Forelimb muscle (tissue), 1 donor: ENCODE results near the gene GAK. TPM values are rescaled to one million over a fixed set of nuclear protein-coding genes. Genes with fewer than 3 reads are reported as not detected.
"Not testable (repeated sequence)": the region's sequence is repeated elsewhere in the genome, so short reads cannot be mapped to it uniquely, and the experiment has no call there.

ENCODE experiments used
- DNase-seq: peaks from one replicate; pipeline ENCODE4 v3.0.0-alpha.2; 2013; ENCODE audit warnings: low read depth
- polyA plus RNA-seq: library from polyadenylated mRNA; unstranded; fragments of 120-200 nt; gene quantifications from one replicate; pipeline ENCODE4 v1.2.1, GENCODE V29; 2013; ENCODE audit not compliant: insufficient read length

The GAK gene
- polyA plus RNA-seq, 1 donor = 34.6 TPM

DNA sequence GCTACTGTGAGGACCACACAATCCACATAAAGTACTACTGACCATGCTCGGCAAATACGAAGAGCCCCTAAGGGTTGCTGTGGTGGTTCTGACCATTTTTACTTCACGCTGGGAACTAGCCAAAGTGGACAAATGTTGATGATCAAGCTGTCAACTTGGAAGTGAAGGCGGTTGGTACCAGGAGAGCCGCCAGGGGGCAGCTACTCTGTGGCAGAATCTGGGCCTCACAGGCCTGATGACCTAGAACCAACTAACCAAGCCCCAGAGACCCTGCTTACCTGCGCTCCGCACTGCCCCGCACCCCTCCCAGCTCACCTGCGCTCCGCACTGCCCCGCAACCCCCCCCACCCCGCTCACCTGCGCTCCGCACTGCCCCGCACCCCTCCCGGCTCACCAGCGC is 5.6 kb downstream of the GAK start:
- DNase-seq = no peak

DNA sequence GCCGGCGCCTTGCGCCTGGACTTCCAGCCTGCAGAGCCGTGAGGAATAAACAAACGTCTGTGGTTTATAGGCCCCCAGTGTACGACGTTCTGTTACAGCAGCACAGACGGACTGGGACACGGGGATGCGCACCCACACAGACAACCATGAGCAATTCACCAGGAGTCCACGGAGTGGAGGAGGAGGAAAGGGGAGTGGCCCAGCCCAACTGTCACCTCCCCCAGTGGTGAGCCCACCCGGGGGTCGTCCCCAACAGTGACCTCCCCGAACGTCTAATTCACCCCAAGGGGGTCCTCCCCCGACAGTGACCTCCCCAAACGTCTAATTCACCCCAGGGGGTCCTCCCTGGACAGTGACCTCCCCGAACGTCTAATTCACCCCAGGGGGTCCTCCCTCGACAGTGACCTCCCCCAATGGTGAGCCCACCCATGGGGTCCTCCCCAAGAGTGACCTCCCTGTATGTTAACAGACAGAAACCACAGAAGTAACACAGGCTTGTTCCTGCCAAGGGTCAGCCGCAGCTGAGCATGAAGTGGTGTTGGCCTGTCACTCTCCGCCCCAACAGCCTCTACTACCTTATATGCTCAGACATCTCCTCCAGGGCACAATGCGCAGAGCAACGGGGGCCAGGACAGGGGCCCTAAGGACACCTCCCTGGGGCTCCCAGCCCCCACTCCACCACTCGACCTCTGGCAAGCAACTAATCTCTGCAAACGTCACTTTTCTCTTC is 6.2 kb downstream of the GAK start:
- DNase-seq = no peak

DNA sequence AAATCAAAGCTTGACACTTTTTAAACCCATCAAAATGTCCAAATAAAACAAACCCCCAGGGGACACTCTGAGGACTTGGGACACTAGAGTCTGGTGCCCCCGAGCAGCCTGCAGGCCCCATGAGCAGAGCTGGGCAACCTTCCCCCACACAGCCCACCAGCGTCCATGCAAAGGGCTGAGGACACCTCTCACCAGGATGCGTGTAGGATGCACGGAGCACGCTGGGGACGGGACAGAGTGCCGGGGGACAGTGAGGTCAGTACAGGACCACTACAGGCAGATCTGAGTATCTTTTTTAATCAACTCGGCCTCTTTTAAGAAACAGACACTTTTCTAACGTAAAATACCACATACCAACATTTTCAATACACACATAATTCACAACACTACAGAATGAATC is 6.9 kb downstream of the GAK start:
- DNase-seq = no peak

DNA sequence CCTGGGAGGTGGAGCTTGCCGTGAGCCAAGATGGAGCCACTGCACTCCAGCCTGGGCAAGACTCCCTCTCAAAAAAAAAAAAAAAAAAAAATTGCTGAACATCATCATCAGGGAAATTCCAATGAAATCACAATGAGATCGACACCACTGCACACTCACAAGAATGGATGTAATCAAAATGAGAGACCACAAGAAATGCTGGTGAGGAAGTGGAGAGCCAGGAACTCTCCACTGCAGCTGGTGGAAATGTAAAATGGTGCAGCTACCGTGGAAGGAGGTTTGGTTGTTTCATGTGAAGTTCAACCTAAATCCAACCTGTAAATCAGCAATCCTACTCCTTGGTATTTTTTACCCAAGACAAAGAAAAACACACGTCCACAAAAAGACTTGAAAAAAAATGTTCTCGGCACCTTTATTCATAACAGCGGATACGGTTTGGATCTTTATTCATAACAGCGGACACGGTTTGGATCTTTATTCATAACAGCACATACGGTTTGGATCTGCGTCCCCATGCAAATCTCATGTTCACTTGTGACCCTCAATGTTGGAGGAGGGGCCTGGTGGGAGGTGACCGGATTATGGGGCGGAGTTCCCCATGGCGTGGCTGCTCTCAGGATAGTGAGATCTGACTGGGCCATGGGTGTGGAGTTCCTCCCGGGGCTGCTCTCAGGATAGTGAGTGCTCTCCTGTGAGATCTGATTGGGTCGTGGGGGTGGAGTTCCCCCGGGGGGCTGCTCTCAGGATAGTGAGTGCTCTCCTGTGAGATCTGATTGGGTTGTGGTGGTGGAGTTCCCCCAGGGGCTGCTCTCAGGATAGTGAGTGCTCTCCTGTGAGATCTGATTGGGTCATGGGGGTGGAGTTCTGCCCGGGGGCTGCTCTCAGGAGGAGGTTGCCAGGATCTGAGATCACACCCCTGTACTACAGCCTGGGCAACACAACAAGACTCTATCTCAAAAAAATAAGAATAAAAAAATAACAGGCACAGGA is 7.7 kb downstream of the GAK start:
- DNase-seq = no peak

DNA sequence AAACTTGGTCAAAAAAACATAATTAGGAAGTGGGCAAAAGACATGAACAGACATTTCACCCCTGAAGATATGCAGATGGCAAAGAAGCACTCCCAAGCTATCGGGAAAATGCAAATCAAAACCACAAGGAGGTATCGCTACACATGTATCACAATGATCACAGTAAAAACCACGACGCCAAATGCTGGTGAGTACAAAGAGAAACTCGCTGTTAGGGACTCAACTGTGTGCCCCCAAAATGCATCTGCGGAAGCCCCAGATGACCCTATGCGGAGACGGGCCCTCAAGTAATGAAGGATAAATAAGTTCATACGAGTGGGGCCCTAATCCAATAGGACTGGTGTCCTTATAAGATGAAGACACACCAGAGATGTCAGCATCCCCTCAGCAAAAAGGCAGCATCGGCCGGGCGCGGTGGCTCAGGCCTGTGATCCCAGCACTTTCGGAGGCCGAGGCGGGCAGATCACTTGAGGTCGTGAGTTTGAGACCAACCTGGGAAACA is 10.2 kb downstream of the GAK start:
- no peak for DNase-seq

DNA sequence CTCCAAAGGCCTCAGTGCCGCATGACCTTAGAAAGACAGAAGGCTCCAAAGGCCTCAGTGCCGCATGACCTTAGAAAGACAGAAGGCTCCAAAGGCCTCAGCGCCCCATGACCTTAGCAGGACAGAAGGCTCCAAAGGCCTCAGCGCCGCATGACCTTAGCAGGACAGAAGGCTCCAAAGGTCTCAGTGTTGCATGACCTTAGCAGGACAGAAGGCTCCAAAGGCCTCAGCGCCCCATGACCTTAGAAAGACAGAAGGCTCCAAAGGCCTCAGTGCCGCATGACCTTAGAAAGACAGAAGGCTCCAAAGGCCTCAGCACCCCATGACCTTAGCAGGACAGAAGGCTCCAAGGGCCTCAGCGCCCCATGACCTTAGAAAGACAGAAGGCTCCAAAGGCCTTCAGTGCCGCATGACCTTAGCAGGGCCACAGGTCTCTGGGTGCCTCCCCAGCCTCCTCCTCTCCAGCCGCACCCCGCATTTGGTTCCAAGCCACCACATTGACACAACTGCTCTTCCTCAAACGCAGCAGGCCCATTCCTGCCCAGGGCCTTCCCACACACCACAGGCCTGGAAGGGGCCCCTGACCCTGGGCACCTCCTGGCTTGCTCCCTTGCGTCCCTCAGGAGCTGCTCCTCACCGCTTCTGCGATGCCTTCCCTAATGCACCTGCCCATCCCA is 13.0 kb downstream of the GAK start:
- not testable (repeated sequence) for DNase-seq

DNA sequence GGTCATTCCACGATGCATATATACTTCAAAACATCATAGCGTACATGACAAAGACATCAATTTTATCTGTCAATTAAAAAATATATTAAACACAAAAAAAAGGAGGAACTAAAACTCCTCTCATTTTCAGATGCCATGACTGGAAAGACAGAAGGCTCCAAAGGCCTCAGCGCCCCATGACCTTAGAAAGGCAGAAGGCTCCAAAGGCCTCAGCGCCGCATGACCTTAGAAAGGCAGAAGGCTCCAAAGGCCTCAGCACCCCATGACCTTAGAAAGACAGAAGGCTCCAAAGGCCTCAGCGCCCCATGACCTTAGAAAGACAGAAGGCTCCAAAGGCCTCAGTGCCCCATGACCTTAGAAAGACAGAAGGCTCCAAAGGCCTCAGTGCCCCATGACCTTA is 13.5 kb downstream of the GAK start:
- not testable (repeated sequence) for DNase-seq

DNA sequence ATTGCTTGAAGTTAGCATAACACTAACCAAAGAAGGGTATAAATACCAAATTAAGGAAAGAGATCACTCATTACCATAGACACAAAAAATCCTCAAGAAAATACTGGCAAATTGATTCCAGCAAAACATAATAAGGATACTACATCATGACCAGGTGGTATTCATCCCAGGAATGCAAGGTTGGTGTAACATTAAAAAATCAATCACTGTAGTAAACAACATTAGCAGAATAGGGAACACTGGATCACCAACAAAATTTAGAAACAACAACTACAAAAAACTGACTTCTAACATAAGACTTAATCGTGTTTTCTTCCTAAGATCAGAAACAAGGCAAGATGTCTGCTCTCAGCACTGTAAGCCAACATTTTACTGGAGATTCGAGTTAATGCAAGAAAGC is 14.1 kb downstream of the GAK start:
- DNase-seq = no peak

DNA sequence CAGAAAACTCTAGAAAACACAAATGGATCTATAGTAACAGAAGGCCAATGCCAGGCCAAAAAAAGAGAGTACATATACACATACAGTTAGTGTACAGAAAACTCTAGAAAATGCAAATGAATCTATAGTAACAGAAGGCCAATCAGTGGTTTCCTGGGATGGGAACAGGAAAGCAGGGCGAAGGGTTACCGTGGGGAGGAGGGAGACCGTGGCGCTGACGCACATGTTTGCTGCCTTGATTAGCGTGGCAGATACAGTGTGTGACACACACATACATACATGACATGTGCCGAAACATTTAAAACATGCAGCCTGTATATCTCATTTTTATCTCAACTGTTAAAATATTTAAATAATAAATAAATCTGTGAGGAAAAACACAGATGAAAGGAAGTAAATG is 14.7 kb downstream of the GAK start:
- DNase-seq = no peak

DNA sequence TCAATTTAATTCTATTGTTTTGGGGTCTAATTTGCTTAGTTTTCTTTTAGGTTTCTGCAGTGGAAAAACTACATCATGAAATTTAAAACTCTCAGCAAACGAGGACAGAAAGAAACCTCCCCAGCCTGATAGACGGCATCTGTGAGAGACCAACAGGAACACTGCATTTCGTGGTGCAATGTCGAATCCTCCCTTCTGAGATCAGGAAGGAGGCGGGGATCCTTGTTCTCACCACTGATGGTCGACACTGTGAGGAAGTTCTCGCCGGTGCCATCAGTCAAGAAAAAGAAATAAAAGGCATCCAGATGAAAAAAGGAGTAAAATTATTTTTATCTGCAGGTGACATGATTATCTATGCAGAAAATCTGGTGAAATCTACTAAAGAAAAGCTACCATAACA is 16.5 kb downstream of the GAK start:
- no peak for DNase-seq

DNA sequence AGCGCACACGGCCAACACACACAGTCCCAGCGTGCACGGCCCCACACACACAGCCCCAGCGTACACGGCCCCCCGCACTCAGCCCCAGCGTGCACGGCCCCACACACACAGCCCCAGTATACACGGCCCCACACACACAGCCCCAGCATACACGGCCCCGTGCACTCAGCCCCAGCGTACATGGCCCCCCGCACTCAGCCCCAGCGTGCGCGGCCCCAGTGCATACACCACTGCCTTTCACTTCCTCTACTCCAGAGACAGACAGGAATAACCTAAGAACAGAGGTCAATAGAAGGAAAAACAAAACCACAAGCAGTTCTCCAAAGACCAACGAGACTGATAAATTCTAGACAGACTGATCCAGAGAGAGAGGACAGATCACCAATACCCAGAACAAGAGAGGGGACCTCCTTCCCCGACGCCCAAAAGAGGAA is 17.1 kb downstream of the GAK start:
- no peak for DNase-seq

DNA sequence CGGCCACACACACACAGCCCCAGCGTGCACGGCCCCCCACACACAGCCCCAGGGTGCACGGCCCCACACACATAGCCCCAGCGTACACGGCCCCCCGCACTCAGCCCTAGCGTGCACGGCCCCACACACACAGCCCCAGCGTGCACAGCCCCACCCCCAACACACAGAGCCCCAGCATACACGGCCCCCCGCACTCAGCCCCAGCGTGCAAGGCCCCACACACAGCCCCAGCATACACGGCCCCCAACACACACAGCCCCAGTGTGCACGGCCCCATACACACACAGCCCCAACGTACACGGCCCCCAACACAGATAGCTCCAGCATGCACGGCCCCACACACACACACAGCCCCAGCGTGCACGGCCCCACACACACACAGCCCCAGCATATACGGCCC is 17.6 kb downstream of the GAK start:
- DNase-seq = no peak

DNA sequence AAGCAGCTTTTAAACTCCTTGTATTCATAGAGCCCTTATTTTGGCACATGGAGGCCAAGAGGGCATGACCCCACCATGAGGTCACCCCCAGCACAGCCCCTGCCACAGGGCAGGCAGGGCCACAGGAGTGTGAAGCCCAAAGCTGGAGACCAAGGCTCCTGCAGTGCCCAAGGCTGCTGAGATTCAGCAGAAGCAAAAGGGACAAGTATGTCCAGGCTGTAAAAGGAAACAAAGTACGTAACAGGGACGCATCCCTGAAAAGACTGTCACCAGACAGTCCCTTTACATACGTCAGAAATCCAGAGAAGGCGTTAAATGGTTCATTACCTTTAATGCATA is 18.9 kb downstream of the GAK start:
- DNase-seq = no peak

DNA sequence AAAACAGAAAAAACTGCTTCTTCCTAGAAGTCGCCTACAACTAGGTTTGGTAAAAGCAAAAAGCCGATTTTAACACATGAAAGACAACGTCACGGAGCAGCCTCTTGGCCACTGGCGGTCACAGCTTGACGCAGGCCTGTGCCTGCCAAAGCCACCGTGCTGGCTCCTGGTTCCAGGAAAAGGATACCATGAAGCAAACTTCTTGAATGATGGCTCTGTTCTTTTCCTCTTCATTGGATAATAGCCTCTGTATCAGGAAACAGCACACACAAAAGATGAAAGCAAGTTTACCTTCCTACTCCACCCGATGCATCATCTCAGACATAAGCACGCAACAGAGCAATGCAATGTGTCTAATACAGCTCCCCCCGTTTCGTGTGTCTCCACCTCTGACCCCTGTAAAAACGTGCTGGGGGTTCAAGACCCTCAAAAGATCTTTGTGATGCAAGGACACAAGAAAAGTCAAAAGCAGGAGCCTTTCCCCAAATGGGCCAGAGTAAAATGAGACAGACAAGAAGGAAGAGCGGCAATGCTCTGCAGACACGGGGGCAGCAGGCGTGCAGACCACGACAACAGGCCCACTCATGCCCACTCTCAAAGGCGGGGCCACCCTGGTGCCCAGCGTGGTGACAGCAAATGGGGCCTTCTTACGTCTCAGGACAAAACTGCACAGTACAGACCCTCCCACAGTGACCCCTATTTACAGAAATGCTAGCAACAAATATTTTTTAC is 19.4 kb downstream of the GAK start:
- no peak for DNase-seq

DNA sequence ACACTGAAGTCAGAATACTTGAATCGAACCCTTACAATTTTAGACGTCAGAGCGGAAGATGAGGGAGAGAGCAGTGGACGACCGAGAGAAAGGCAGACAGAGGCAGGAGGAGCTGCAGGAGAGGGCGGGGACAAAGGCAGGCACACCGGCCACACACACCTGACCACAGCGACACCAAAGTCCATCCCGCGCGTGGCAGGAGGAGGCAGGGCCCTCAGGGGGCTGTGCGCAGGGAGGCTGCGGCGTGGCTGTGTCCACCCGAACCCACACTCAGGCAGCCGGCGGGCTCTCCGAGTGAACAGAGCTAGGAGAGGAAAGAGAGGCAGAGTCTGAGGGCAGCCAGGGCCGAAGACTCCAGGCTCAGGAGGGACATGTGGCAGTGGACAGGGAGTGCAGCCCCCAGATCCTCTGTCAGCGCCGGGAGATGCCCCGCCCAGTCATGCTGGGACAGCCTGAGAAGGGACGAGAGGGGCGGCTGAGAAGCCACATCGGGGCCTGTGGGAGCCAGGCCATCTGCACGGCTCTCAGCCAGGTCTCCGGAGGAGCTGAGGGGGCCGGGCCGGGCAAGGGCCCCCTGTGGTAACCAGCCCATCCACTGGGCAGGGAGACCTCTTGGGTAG is 20.1 kb downstream of the GAK start:
- no peak for DNase-seq

DNA sequence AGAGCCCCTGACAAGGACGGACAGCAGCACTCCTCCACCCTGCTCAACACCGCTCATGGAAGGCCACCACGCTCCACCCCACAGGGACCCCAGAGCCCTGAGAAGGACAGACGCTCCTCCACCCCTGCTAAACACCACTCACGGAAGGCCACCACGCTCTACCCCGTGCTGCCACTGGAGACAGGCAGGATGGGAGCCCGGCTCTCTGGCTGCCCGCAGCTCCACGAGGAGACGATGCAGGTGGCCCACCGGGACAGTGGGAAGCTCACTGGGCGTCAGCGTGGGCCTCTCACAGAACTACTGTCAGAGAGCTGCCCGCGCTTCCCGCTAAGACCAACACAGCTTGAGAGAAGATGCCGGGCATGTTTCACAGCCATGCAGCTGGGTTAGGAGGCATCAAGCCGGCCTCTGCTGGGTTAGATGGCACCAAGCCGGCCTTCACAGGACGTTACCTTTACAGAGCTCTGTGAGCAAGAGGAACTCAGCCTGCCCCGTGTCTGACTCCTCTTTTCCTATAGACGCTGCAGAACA is 20.8 kb downstream of the GAK start:
- DNase-seq = no peak

DNA sequence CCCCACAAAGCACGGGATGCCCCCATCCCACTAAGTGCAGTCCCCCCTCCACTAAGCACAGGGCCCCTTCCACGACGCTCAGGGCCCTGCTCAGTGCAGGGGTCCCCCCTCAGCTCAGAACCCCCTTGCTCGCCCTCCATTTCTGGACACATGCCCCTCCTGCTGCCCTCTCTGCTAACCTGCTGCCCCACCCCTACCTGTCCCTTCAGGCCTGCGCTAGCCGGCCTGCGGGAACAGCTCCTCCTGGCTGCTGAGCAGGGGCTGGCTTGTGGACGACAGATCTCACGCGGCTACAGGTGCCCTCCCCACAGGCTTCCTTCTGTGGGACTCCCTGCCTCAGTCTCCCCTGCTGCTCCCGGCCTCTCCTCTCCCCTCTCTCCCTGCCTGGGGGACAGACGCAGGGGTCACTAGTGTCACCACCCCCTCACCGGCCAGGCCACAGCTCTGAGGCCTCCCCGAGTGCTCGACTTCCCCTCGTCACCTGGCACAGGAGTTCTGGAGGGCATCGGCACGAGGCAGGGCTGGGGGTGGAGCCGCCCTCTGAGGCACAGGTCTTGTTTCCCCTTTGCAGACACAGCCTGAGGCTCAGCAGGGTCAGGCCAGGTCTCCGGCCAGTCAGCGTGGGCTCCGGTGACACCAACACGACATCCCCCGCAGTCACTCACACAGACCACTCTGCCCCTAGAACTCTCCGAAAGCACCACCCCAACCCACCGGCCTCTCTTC is 21.6 kb downstream of the GAK start:
- no peak for DNase-seq

DNA sequence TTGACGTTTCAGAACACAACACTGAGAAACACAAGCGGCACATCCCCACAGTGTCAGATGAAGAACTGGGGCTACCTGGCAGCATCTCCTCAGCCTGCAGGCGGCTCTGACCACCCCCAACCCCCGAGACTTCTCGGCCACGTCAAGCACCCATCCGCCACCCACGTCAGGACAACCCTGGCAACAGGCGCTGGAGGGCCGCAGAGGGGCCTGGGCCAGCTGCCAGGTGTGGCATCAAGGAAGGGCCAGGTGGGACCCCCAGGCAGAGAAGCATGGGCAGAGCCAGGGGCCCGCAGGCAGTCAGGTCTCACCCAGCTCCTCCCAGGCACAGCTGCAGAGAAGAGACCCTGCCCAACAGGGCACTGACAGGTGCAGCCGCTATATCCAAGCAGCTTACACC is 22.3 kb downstream of the GAK start:
- DNase-seq = no peak

DNA sequence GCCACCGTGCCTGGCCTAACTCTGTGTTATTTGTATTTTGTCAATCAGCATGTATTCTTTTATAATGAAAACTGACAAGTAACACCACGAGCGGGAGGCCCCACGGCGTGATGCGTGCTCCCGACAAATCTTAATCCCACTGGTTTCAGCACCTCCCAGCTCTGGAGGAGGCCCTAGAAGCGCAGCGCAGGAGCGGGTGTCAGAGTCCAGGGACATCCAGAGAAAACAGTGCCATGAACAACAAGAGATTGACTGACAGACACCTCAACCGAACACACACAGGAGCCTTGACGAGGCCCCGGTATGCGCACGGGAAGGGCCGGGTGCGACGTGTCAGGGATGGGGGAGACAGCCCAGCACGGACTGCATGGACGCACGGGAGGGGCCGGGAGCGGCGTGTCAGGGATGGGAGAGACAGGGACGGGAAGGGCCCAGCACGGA is 23.0 kb downstream of the GAK start:
- DNase-seq = no peak
